Stimulated activated effector memory CD8-positive, alpha-beta T cell treated with anti-CD3 and anti-CD28 coated beads, Interleukin-12 subunit alpha, Interleukin-12 subunit beta, amount 100 ng/mL, for 72 hours (primary cell): ENCODE data around the gene EXOSC5.
"Not testable (repeated sequence)": the region's sequence is repeated elsewhere in the genome, so short reads cannot be mapped to it uniquely, and the experiment has no call there.

Experiments
- ATAC-seq: fragments of 150-1000 bp; cut with Tn5 transposase; 2 replicates; pipeline ENCODE4 v1.10.0; 2021
- DNase-seq, 2 donors: peaks; one replicate each; pipeline ENCODE4 v3.0.0; 2021 to 2022; ENCODE audit warnings: low spot score in 2 of 2
- H3K27ac Mint-ChIP-seq: one replicate; pipeline ENCODE4 v1.8.0; 2022; ENCODE audit warnings: mild to moderate bottlenecking, mixed read lengths
- H3K36me3 Mint-ChIP-seq: one replicate; pipeline ENCODE4 v1.8.0; 2022; ENCODE audit warnings: mild to moderate bottlenecking, mixed read lengths
- H3K4me1 Mint-ChIP-seq: one replicate; pipeline ENCODE4 v1.8.0; 2022; ENCODE audit warnings: mixed read lengths
- H3K4me3 Mint-ChIP-seq: one replicate; pipeline ENCODE4 v1.8.0; 2022; ENCODE audit warnings: mild to moderate bottlenecking, mixed read lengths
- H3K9me3 Mint-ChIP-seq: one replicate; pipeline ENCODE4 v1.8.0; 2022; ENCODE audit warnings: mixed read lengths

EXOSC5 gene

DNA sequence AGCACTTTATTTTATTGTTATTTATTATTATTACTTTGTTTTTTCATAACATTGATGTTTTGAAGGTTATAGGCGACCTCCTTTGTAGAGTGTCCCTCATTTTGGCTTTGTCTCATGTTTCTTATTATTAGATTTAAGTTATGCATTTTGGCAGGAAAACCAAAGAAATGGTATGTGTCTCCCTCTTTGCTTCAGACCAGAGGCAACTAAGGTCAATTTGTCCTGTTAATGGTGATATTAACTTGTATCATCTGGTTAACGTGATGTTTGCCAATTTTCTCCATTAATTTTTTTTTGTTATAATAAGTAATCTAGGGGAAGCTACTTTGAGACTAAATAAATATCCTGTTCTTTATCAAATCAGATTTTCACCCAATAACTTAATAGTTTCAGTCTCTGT lies 24.7 kb downstream of the EXOSC5 start:
- DNase-seq (no peak), ATAC-seq (no peak)
- Mint-ChIP-seq H3K27ac (no peak overlapping the region), H3K36me3 (peaks cover 6% of the 10 kb centered on the region), H3K4me3 (no peak overlapping the region), H3K9me3 (no peaks in the 10 kb centered on the region), H3K4me1 (peaks cover 24% of the 10 kb centered on the region)

GRCh38 chr19:41371541-41371940 lies 25.6 kb downstream of the EXOSC5 start:
- ATAC-seq, result no peak
- no peak for DNase-seq
- peaks cover 14% of the 10 kb centered on the region for H3K4me1 Mint-ChIP-seq

GRCh38 chr19:41371119-41371518 lies 26.0 kb downstream of the EXOSC5 start:
- Mint-ChIP-seq H3K27ac (peak overlapping the region; percentile 79), H3K4me1 (peaks cover 12% of the 10 kb centered on the region)
- H3K4me3 Mint-ChIP-seq, H3K36me3 Mint-ChIP-seq, ATAC-seq, DNase-seq, H3K9me3 Mint-ChIP-seq: not testable (repeated sequence)

More at GRCh38 chr19:41371541-41371940, 25.6 kb downstream of the EXOSC5 start:
- H3K36me3 Mint-ChIP-seq, result no peaks in the 10 kb centered on the region
- no peaks in the 10 kb centered on the region for H3K9me3 Mint-ChIP-seq
- no peak overlapping the region for H3K4me3 Mint-ChIP-seq
- peak overlapping the region; percentile 79 for H3K27ac Mint-ChIP-seq

DNA sequence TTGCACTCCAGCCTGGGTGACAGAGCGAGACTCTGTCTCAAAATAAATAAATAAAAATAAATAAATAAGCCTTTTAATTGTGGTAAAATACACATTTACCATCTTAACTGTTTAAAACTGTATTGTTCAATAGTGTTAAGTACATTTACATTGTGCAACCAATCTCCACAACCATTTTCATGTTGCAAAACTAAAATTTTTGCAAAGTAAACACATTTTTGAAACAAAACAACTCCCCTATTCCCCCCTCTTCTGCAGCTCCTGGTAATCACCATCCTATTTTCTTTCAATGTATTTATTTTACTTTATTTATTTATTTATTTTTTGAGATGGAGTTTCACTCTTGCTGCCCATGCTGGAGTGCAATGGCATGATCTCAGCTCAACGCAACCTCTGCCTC lies 27.4 kb downstream of the EXOSC5 start:
- DNase-seq (no peak), ATAC-seq (no peak)
- Mint-ChIP-seq H3K4me1 (peaks cover 7% of the 10 kb centered on the region), H3K36me3 (peaks cover 6% of the 10 kb centered on the region), H3K27ac (no peak overlapping the region), H3K4me3 (no peak overlapping the region), H3K9me3 (no peaks in the 10 kb centered on the region)

GRCh38 chr19:41367848-41368301 lies 29.3 kb downstream of the EXOSC5 start:
- ATAC-seq, result no peak
- DNase-seq, result no peak
- no peak overlapping the region for H3K4me3 Mint-ChIP-seq

GRCh38 chr19:41366089-41366488 lies 31.1 kb downstream of the EXOSC5 start:
- Mint-ChIP-seq H3K9me3 (no peaks in the 10 kb centered on the region), H3K4me3 (no peak overlapping the region), H3K4me1 (peaks cover 15% of the 10 kb centered on the region), H3K27ac (peak overlapping the region; percentile 46), H3K36me3 (peaks cover 18% of the 10 kb centered on the region)
- ATAC-seq, result no peak
- no peak for DNase-seq

More at GRCh38 chr19:41367848-41368301, 29.3 kb downstream of the EXOSC5 start:
- Mint-ChIP-seq H3K9me3 (no peaks in the 10 kb centered on the region), H3K4me1 (peaks cover 20% of the 10 kb centered on the region), H3K27ac (no peak overlapping the region), H3K36me3 (peaks cover 18% of the 10 kb centered on the region)

GRCh38 chr19:41364524-41365391 lies 32.4 kb downstream of the EXOSC5 start:
- DNase-seq (no peak), ATAC-seq (no peak)
- Mint-ChIP-seq H3K36me3 (peaks cover 23% of the 10 kb centered on the region), H3K27ac (peak overlapping the region; percentile 99), H3K9me3 (no peaks in the 10 kb centered on the region), H3K4me3 (peak overlapping the region; percentile 89), H3K4me1 (peaks cover 15% of the 10 kb centered on the region)

DNA sequence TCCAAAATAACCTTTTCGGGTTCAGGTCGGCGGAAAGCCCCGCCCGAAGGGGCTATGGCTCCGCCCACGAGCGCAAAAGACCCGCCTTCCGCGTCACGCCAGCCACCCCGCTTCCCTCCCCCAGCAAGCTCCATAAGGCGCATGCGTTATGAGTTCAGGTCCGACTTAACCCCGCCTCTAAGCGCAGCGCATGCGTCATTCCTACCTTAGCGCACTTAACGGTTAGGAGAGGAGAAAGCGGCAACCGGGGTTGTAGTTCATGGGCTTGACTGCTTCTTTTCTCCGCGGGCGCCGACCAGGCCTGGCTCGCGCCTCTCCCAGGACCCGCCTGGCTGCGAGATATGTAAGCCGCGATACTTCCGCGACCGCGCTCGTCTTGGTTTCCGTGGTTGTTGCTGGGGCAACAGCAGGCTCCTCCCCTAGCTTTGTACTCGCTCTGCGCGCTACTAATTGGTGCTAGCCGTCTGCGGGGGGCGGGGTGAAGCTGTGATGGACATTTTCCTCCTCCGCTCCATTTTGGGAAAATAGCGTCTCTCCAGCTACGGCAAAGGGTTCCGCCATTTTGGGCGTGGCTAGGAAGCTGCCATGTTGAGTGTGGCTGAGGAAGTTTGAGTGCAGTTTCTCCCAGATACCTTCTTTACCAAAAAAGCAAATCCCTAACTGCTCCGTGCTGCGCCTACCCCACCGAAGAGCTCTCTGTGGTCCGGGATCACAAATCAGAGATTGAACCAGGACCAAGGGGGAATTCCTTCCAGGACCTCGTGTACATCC lies 33.2 kb downstream of the EXOSC5 start, which contains the start of gene B9D2:
TSS of gene B9D2 (minus strand) at position 397 of the 771 bp plus-strand sequence. CDS start 630 bp downstream, outside the sequence.
- no peaks in the 10 kb centered on the region for H3K9me3 Mint-ChIP-seq
- H3K36me3 Mint-ChIP-seq, result peaks cover 23% of the 10 kb centered on the region
- peak; percentile 91 to 98 for DNase-seq
- H3K27ac Mint-ChIP-seq, result peak within 1 kb of the TSS; percentile 99
- peak; percentile 97 for ATAC-seq
- peak within 1 kb of the TSS; percentile 89 for H3K4me3 Mint-ChIP-seq
- H3K4me1 Mint-ChIP-seq, result peaks cover 15% of the 10 kb centered on the region

- Mint-ChIP-seq H3K27ac (peak overlapping the region; percentile 99), H3K36me3 (peaks cover 23% of the 10 kb centered on the region), H3K9me3 (no peaks in the 10 kb centered on the region), H3K4me3 (peak overlapping the region; percentile 89), H3K4me1 (peaks cover 17% of the 10 kb centered on the region)
- no peak for ATAC-seq
- no peak for DNase-seq
Observed at GRCh38 chr19:41363371-41363752, 33.8 kb downstream of the EXOSC5 start.

DNA sequence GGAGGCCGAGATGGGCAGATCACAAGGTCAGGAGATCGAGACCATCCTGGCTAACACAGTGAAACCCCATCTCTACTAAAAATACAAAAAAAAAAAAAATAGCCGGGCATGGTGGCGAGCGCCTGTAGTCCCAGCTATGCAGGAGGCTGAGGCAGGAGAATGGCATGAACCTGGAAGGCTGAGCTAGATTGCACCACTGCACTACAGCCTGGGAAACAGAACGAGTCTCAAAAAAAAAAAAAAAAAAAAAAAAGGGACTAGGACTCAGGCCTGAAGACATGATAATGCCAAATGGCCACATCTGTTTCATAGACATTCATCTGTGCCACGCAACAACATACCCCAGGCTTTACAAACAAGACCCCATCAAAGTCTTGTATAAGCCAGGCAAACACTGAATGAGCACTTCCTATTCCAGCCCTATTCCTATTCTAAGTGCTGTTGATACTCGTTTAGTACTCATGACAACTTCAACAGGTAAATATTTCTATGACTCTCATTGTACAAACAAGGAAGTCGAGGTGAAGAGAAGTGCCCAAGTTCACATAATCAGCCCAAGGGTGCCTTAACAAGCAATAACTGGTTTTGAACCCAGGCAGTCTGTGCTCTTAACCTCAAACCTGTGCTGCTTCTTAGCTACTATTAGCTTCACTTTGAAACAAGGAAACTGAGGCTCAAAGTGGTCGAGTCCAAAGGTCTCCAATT lies 34.9 kb downstream of the EXOSC5 start:
- DNase-seq, result no peak
- Mint-ChIP-seq H3K9me3 (no peaks in the 10 kb centered on the region), H3K4me3 (peak overlapping the region; percentile 89), H3K27ac (peak overlapping the region; percentile 99), H3K36me3 (peaks cover 23% of the 10 kb centered on the region), H3K4me1 (peaks cover 28% of the 10 kb centered on the region)
- no peak for ATAC-seq

DNA sequence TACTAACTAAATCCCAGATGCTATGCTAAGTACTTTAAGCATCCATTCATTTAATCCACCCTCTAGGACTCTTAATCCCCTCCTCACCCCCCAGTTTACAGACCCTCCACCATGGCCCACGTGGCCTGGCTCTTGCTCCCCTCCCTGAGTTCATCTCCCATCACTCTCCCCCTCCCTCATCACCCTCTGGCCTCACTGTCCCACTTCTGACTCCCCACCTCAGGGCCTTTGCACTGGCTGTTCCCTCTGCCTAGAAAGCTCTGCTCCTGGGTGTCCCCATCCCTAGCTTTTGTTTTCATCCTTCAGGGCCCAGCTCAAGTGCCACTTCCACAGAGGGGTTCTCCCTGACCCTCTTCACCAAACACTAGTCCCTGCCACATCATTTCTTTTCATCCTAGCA lies 37.4 kb downstream of the EXOSC5 start:
- no peak overlapping the region for H3K4me3 Mint-ChIP-seq
- DNase-seq, result no peak
- peaks cover 17% of the 10 kb centered on the region for H3K36me3 Mint-ChIP-seq

GRCh38 chr19:41357746-41358145 lies 39.4 kb downstream of the EXOSC5 start:
- DNase-seq (no peak), ATAC-seq (no peak)
- H3K4me3 Mint-ChIP-seq, result peak overlapping the region; percentile 49
- peaks cover 21% of the 10 kb centered on the region for H3K36me3 Mint-ChIP-seq
- peak overlapping the region; percentile 76 for H3K27ac Mint-ChIP-seq
- H3K4me1 Mint-ChIP-seq, result peaks cover 45% of the 10 kb centered on the region
- H3K9me3 Mint-ChIP-seq, result no peaks in the 10 kb centered on the region

More for the DNA sequence above, 37.4 kb downstream of the EXOSC5 start:
- H3K27ac Mint-ChIP-seq, result no peak overlapping the region
- peaks cover 53% of the 10 kb centered on the region for H3K4me1 Mint-ChIP-seq
- ATAC-seq, result no peak
- no peaks in the 10 kb centered on the region for H3K9me3 Mint-ChIP-seq

DNA sequence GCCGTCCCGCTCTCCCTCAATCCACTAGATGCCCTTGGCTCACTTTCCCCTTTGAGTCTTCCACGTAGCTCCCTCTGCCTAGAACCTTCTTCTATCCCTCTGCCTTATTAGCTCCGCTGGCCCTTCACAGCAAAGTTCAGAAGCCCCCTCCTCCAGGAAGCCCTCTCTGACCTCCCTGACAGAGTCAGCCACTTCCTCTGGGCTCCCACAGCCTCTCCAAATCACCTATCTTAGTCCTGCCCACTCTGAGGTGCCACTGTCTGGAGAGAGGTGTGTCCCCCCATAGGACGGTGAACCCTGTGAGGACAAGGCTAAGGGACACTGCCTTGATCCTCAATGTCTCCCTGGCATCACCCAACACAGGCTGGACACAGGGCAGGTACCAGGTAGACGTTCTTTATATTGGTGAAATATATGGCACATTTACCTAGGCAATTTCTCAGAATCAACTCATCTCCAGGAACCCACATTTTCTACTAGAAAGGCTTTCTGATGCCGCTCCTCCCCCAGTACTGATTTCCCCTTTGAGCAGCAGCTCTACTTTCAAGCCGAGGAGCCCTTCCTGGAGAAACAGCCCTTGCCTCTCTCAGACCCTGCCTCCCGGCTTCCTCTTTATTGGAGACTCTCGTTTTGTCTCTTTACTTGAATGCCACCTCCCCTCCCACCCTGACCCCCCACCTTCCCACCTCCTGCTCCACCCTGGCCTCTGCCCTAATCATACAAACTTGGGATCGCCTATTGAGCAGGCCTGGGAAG lies 40.0 kb downstream of the EXOSC5 start:
- ATAC-seq, result no peak
- peaks cover 45% of the 10 kb centered on the region for H3K4me1 Mint-ChIP-seq
- H3K9me3 Mint-ChIP-seq, result no peaks in the 10 kb centered on the region

GRCh38 chr19:41355802-41356201 lies 41.4 kb downstream of the EXOSC5 start:
- Mint-ChIP-seq H3K4me1 (peaks cover 48% of the 10 kb centered on the region), H3K36me3 (peaks cover 40% of the 10 kb centered on the region)

More for the DNA sequence above, 40.0 kb downstream of the EXOSC5 start:
- Mint-ChIP-seq H3K27ac (peak overlapping the region; percentile 76), H3K36me3 (peaks cover 27% of the 10 kb centered on the region), H3K4me3 (peak overlapping the region; percentile 49)
- DNase-seq, result no peak

More at GRCh38 chr19:41355802-41356201, 41.4 kb downstream of the EXOSC5 start:
- Mint-ChIP-seq H3K4me3 (peak overlapping the region; percentile 49), H3K27ac (peak overlapping the region; percentile 76), H3K9me3 (no peaks in the 10 kb centered on the region)
- ATAC-seq, result no peak
- DNase-seq, result no peak
